ENCODE measurements around the gene DDX50.
A peak's percentile ranks its signal among the peaks of the same experiment; 100 is the strongest.
"Not testable (repeated sequence)": the region's sequence is repeated elsewhere in the genome, so short reads cannot be mapped to it uniquely, and the experiment has no call there.

The DDX50 gene, protein sequence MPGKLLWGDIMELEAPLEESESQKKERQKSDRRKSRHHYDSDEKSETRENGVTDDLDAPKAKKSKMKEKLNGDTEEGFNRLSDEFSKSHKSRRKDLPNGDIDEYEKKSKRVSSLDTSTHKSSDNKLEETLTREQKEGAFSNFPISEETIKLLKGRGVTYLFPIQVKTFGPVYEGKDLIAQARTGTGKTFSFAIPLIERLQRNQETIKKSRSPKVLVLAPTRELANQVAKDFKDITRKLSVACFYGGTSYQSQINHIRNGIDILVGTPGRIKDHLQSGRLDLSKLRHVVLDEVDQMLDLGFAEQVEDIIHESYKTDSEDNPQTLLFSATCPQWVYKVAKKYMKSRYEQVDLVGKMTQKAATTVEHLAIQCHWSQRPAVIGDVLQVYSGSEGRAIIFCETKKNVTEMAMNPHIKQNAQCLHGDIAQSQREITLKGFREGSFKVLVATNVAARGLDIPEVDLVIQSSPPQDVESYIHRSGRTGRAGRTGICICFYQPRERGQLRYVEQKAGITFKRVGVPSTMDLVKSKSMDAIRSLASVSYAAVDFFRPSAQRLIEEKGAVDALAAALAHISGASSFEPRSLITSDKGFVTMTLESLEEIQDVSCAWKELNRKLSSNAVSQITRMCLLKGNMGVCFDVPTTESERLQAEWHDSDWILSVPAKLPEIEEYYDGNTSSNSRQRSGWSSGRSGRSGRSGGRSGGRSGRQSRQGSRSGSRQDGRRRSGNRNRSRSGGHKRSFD

DNA sequence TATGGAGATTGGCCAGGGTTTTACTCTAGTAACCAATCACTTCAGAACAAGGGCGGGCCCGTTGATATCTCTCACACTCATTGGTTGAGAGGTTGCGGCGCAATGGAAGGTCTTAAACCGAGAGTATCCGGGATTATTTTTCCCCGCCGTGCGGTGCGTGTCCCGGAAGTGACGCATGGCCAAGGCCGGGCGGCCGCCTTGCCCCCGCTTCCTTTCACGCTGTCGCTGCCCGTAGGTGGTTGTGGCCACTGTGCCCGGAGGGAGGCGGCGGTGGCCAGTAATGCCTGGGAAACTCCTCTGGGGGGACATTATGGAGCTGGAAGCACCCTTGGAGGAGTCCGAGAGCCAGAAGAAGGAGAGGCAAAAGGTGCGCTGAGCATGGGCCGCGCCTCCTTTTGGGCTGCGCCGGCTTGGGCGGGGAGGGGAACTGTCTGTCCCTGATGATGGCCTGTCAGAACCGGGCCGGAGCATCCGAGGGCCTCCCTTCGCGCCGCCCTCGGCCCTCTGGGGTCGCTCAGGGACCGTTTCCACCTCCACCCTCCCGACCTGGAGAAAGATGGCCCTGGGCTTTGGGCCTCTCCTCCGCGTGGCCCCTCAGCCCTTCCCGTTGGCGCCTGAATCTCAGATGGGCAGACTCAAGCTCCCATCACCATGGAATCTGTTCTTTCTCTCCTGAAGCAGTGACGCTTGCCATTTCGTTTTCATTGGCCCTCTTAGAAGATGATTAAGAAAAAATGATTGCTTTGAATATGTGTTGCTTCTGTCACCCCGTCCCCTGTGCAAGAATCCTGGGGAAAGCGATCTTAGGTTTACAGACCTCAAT is at the start of gene DDX50:
Gene DDX50, plus strand, starts transcription at position 211 of the 823 bp plus-strand sequence. Its CDS starts 70 bp downstream, at position 281.
- peak; percentile 99 for DNase-seq

DNA sequence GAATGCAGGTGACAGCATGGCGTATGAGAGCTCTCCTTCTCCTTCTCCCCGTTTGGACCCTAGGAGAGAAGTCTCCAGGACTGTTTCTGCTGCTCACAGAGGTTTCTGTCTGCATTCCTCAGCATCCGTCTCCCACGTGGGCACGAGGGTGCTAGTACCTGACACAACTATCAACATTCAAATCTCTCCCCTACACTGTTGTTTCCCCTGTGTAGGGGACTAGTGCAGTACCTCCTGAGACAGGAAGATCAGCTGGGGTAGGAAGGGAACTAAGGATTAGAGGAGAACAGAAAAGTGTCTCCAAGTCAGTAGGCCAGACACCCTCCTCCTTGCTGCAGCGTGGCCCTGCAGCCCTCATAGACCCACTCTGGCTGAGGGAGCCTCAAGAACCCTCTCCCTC is 44.8 kb upstream of the DDX50 start:
- no peak for DNase-seq

DNA sequence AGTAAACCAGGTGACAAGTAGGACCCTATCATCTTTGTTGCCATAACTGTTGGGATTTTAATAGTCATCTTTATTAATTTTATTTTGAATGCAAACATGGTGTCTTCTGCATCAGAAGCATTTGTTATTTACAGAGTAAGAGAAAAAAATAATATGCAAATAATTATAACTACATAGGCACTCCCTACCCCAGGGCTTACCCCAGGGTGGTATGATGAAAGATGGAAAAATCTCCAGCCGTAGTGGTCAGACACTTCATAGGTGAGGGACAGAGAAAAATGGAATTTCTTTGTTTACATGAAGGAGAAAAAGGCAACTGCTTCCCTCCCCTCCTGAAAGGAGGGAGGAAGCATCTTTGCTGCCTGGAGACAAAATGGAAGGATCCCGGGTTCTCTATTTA is 44.1 kb upstream of the DDX50 start:
- DNase-seq = no peak

DNA sequence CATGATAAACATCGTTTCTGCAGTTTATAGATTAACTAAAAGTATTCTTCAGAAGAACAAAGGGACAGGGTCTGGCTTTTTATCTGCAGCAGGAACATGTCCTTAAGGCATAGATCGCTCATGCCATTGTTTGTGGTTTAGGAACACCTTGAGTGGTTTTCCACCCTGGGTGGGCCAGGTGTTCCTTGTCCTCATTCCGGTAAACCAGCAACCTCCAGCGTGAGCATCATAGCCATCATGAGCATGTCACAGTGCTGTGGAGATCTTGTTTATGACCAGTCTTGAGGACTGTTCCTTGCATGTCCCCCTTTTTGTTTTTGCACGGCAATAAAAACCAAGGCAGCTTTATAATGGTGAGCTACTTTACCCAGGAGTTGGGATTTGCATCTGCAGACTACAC is 39.9 kb upstream of the DDX50 start:
- no peak for DNase-seq

DNA sequence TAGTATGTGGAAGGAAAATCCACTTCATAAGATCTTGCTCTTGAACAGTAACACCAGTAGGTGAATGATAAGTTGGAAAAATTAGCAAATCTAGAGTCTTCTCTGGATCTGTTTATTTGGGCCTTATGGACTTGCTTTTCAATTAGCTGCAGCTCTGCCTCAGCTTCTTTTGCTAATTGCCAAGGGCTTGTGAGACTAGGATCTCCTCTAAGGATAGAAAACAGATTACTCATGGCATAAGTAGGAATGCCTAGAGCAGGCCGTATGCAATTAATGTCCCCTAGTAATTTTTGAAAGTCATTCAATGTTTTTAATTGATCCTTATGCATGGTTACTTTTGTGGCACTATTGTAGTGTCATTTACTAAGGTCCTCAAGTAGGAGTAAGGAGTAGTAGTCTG is 36.5 kb upstream of the DDX50 start:
- DNase-seq = no peak

DNA sequence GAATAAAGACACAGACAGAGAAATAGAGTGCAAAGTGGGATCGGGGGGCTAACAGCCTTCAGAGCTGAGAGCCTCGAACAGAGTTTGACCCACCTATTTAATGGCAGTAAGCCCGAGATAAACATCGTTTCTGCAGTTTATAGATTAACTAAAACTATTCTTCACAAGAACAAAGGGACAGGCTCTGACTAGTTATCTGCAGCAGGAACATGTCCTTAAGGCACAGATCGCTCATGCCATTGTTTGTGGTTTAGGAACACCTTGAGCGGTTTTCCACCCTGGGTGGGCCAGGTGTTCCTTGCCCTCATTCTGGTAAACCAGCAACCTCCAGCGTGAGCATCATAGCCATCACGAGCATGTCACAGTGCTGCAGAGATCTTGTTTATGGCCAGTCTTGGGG is 32.9 kb upstream of the DDX50 start:
- DNase-seq = not testable (repeated sequence)

DNA sequence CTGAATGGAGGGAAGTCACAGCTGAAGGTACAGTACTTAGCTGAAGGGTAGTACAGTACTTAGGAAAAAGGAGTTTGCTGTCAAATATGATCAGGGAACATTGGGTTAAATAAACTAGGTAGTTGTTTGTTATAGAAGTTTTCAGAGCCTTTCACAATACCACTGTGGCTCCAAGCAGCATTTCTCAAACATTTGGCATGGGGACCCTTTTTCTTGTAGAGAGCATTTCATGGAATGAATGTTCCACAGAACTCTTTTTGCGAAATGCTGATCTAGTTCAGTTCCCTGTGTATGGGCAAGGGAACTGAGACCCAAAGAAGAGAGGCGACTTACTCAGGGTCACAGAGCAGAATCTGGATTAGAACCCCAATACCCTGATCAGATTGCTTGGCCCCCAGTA is 31.5 kb upstream of the DDX50 start:
- no peak for DNase-seq

DNA sequence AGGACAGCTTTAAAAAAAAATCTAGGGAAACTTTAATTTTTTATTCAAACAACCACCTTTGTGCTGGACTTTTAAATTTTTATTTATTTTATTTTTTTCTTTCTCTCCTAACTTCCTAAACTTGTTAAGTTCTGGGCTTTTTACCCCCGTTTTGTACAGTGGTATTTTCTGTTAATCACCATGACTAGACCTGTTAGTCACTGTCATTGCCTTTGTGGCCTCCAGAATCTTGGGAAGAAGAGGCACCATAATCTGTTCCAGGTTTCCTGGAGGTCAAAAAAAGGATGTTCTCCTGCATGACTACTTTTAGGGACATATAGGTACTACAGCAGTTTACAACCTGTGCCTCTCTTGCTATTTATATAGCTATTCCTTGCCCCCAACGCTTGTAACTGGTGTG is 31.1 kb upstream of the DDX50 start:
- no peak for DNase-seq

DNA sequence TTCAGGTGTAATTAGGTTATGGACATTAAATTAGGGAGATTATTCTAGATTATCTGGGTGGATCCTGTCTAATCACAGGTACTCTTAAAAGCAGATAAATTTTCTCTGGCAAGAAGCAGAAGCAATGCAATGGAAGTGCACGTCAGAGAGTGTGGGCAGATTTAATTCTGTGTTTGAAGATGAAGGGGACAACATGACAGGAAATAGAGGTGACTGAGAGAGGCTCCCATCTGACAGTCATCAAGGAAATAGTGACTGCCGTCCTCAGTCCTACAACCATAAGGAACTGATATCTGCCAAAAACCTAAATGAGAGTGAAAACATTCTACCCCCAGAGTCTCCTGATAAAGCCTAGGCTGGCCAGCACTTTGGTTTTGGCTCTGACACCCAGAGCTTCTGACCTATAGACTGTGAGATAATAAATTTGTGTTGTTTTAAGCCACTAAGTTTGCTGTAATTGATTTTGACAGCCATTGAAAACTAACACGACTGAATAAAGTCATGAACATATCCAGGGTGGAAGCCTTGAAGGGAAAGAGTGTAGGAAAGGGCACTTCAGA is 30.5 kb upstream of the DDX50 start:
- no peak for DNase-seq

DNA sequence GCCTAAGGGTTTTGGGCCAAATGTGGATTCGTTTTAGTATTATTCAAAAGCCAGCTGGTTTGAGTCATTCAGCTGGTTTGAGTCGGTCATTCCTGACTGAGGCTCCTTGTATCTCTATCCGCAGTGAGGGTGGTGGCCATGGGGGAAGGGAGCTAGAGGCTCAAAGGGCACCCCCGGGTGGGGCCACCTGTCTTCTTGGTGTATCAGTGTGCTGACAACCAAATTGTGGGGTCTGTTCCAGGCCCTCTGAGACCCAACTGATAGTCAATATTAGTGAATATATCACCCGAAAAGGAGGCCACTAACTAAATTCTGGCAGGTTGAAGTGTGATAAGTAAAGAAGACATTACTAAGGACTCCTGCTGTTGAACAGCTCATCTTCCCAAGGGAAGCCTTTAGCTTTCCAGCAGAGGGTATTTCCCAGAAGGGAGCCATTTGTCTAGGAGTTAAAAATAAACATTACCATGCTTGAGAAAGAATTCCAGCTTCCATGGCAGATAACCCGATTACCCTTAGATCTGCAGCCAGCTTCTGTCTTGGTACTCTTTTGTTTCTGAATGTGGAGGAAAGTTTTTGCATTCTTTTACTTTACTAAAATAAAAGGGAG is 29.9 kb upstream of the DDX50 start:
- DNase-seq = no peak

DNA sequence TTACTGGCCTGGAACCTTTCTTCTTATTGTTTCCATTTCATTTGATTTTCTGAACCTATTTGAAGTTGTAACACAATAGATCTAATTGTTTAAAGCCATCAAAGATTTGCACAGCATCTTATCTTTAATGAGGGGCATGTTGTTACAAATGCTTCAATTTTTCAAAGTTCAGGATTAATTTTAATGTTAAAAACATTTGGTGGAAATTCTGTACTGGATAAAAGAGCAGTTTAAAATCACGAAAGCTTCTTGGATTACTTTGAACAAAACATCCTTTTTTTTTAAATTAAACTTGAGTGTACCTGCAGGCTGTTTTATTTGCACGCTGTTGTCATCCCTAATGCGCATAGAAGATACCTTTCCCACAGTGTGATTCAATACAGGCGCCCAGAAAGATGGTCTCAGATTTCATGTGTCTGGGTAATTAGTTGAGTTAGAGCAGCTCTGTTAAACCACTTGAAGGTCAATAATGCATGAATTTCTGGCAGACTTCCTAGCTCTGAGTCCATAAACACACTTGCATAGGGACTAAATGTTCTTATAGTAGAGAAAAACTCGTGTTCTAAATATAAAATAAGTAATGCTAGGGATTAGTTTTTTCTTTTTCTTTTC is 29.3 kb upstream of the DDX50 start:
- DNase-seq = no peak

DNA sequence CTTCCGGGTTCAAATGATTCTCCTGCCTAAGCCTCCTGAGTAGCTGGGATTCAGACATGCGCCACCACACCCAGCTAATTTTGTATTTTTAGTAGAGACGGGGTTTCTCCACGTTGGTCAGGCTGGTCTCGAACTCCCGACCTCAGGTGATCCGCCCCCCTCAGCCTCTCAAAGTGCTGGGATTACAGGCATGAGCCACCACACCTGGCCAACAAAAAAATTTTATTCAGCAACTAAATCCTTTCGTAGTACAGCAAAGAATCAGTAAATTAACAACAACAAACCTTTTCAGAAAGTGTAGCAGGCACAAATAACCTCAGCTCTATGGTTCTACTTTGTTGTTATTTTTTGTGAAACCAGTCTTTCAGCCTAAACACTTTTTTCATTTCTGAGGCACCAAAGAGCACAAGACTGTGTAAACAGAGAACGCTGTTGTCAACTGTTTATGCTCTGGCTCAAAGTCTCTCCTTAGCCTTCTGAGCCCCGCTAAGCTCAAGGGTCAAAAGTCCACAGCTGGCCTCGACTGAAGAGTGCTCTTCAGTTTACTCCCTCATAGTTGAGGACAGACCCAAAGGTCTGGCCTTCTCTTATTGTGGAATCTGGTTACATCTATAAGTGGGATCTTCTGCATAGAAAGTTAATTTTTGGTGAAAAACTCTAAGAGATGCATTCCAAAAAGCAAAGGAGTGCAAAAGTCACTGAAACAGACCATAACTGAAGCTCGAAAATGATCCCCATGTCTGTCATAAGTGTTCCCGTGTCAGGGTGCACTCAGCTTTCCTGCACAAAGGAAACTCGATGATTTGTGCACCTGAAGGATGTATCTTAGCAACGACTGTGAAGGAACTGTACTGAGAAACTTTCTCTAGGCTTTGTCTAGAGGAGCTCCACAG is 24.6 kb upstream of the DDX50 start:
- no peak for DNase-seq

DNA sequence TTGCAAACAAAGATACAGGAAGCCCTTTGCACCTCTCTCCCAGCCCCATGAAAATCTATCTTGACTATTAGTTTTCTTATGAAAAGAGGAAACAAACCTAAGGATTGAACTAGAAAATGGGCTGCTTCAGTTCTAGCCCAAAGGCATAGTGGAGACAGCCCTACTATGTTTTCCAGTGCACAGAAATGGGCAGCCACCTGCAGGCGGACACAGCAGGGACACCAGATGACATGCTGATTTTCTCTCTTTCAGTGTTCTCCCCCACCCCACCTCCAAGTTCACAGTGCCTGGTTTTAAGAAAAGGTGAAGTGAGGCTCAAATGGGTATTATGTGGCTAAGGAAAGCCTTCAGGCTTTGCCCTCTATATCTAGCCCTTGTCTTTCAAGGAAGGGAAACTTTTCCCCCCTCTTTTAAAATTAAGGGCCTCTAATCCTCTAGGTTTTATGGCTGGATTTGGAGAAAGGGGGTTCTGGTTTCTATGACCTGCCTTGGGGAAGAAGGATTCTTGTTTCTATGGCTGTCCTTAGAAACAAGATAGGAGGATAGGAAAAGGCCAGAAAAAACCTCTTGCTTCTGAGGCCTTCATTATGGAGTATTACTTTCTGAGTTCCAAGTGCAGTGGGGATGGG is 23.5 kb upstream of the DDX50 start:
- DNase-seq = no peak

DNA sequence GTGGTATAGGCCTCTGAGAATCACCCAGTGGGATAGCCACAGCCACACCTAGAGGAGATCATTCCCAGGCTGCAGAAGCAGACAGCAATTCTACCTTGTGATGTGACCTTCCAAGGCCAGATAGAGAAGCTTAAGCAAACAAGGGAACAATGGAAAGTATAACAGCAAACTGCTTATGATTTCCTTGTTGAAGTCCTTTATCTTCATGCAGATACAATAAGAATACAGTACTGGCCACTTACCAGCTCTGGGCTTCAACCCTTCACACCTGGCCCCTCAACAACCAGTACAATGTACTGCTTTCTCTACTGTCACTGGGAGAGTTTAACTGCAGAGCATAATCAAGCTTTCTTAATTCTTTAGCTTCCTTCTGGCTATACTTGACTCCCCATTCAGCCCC is 22.6 kb upstream of the DDX50 start:
- DNase-seq = no peak

DNA sequence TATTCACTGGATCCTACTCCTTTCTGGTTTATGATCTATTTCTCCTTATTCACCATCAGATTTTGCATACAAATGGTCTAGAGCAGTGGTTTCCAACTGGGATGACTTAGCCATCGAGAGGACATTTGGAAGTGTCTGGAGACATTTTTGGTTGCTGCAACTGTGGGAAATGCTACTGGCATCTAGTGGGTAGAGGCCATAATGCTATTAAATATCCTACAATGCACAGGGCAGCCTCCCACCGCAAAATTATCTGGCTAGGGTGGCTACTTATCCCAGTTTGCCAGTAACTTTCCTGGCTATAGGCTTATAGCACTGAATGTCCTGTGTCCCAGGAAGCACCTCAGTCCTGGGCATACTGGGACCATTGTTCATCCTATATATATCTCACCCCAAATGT is 21.5 kb upstream of the DDX50 start:
- DNase-seq = no peak

DNA sequence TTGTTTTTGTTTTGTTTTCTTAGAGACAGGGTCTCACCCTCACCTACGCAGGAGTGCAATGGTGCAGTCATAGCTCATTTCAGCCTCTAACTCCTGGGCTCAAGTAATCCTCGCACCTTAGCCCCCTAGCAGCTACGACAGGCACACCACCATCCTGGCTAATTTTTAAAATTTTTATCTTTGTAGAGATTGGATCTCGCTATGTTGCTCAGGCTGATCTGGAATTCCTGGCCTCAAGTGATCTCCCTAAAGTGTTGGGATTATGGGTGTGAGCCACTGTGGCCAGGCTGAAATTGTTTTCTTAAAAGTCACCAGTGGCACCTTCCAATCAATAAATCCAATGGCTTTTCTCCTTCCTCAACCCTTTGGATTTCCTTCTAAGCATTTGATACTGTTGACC is 20.9 kb upstream of the DDX50 start:
- no peak for DNase-seq

DNA sequence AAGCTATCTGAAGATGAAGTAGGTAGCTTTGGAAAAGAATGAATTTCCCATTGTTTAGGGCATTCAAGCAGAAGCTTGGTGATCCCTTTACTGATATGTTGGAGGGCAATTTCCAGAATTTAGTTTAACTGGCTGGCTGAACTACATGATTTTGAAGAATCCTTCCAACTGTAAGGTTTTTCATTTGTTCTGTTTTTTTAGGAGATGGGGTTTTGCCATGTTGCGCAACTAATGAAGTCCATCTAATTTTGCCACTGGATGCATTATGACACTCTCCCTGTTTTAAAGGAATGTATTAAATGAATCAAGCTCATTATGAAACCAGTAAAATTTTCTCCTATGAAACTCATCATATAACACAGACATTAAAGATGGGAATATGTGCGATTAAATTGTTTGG is 6.1 kb upstream of the DDX50 start:
- no peak for DNase-seq

DNA sequence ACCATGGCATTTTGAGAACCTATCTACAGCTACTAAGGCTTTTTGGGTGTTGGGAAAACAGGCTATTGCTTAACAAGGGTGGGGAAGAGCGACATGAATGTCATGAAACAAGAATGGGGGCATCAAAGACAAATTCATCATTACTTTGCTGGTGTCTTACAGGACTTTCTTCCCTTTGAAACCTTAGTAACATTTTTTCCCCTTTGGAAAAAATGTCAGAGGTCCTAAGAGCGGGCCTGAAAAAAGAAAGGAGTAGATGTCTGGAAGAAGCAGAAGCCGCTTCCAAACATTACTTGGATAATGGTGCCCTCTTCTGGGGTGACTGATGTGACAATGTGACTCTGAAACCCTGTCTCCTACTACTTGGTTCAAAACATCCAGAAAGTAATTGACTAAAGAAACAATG is 3.8 kb upstream of the DDX50 start:
- peak; percentile 56 for DNase-seq

DNA sequence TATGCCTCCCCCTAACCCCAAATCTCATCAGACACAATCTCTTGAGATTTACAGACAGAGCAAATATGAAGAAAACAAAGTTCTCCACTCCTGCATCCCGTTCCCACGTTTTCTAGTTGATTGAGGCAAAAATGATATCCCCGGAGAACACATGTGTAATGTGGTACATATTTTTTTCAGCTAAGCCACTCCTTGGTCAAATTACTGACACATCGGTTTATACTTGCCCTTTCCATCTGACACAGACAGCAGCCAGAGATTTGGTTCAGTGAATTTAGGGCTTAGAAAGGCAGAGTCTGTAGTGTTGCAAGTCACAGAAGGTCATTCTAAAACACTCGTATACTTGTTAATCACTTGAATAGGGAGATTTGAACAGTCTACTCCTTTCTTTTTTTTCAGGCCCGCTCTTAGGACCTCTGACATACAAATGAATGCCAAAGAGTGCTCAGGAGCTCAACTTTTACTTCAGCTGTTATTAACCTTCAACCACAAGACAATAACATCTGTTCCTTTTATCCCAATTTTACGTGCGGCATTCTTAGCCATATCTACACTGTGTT is 1.8 kb upstream of the DDX50 start:
- no peak for DNase-seq

DNA sequence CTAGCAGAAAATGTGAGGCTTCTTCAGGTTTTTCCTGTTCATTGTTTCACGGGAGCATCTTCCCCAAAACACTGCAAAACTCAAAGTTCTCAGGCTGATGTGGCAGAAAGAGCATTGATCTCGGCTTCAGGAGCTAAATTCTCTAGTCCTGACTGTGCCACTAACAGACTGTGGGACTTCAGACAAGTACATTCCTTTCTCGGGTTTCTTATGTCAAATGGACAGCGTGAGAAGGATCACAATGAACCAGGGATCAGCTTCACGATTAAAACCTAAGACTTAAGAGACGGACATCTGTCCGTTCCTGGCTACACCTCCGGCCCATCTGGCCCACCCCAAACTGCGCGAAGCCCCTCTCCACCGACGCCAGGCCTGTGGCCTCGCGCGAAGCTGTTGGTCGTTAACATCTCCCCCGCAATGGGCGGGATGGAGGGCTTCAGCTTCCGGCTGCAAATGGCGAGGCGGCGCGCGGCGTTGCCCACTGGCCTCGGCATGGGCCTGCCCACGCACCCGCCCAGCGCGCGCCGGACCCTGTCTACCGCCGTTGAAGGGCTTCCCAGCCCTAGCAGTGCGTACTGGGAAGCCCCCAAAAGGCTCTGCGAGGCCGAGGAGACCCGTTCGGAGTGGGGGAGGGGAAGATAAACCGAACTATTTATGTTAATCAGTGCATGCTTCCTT is 549 bp upstream of the DDX50 start:
- no peak for DNase-seq

All from CD4-positive, alpha-beta T cell treated with Interleukin-21 for 1 hour (primary cell).